ENCODE data around the gene UBAC2. TPM values are rescaled to one million over a fixed set of nuclear protein-coding genes. Genes with fewer than 3 reads are reported as not detected.

The UBAC2 gene
- total and polyA plus RNA-seq, 2 donors (not counting 3 experiments of a cell fraction or from before 2014, with no cell fraction given) = 45.7 to 54.4 TPM

DNA sequence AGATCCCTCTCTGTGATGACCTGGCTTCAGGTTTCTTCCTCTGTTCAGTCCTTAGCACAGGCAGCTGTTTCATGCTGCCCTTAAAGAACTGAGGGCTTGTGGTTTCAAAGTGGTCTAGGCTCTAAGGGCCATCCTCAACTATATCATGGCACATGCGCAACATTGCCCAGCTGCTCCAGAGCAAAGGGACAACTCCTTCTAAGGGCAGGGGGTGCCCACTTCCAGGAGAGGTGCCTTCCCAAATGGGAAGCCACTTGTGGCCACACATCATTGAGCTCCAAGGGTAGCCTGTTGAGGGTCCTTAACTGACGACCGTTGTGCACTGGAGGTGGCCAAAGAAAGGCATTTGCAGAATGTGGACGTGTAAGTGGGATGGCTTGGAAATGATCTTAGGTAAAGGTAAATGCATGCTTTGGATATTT, 99.3 kb downstream of the UBAC2 start:
- Histone ChIP-seq H3K9me1 (replicated peaks; ENCODE audit: control insufficient read depth, extremely low read depth, insufficient read depth, low read length) (no peaks in the 10 kb centered on the region), H3K4me3 (replicated peaks in 1 of 3; ENCODE audit: insufficient read depth in 1 of 3, low read depth in 1 of 3, low read length in 3 of 3) (no peak overlapping the region), H3K4me1 (ENCODE audit: control insufficient read depth, extremely low read depth, insufficient read depth, low read length) (no peaks in the 10 kb centered on the region), H3K79me2 (ENCODE audit: control insufficient read depth, insufficient read depth, low read length) (no peaks in the 10 kb centered on the region), H3K9ac (replicated peaks; ENCODE audit: extremely low read depth, insufficient read depth, low read length) (no peak overlapping the region), H3K27ac (ENCODE audit: insufficient read depth, low read depth, low read length) (no peak overlapping the region), H3K9me3 (replicated peaks; ENCODE audit: control insufficient read depth, insufficient read depth, low read length) (no peaks in the 10 kb centered on the region), H4K20me1 (replicated peaks; ENCODE audit: control insufficient read depth, extremely low read depth, insufficient read depth, low read length) (no peaks in the 10 kb centered on the region), H3K36me3 (ENCODE audit: control insufficient read depth in 2 of 2, extremely low read depth in 1 of 2, insufficient read depth in 2 of 2, low read length in 2 of 2) (no peaks in the 10 kb centered on the region), H3K27me3 (ENCODE audit: control insufficient read depth in 2 of 2, insufficient read depth in 2 of 2, low read length in 2 of 2) (no peaks in the 10 kb centered on the region), H2AFZ (ENCODE audit: low read depth, low read length) (no peak overlapping the region), H3K4me2 (ENCODE audit: insufficient read depth, low read length) (no peak overlapping the region)
- FAIRE-seq = no peak
- dilution Hi-C loops (cut with MboI; ENCODE audit: extremely low pct_ligation_motif_present, low sequenced_read_pairs) (no loop called here), intact Hi-C loops (cut with micrococcal nuclease) (no loop called here)
- POLR2A ChIA-PET = no interaction called here
- TF ChIP-seq POLR2A (IDR thresholded peaks at IDR 0.05; ENCODE audit: low read depth, low read length) (no peak), JUN (IDR thresholded peaks at IDR 0.05; ENCODE audit: borderline replicate concordance, insufficient read depth, insufficient read length, low read depth) (no peak), GATA2 (IDR thresholded peaks at IDR 0.05; ENCODE audit: insufficient read depth, insufficient read length, low read depth, low read length) (no peak), MYC (IDR thresholded peaks at IDR 0.05; ENCODE audit: low read depth, low read length) (no peak), POLR2AphosphoS5 (IDR thresholded peaks at IDR 0.05; ENCODE audit: insufficient read depth, low read depth, low read length) (no peak), EZH2 (IDR thresholded peaks at IDR 0.05; ENCODE audit: borderline replicate concordance, low read depth, low read length, severe bottlenecking) (no peak), FOS (IDR thresholded peaks at IDR 0.05; ENCODE audit: borderline replicate concordance, insufficient read depth, low read length) (no peak)
- TF ChIP-seq, protein P1, sequence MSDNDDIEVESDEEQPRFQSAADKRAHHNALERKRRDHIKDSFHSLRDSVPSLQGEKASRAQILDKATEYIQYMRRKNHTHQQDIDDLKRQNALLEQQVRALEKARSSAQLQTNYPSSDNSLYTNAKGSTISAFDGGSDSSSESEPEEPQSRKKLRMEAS (IDR thresholded peaks at IDR 0.05; ENCODE audit: insufficient read depth, insufficient read length) = no peak
- TF ChIP-seq, protein P2, sequence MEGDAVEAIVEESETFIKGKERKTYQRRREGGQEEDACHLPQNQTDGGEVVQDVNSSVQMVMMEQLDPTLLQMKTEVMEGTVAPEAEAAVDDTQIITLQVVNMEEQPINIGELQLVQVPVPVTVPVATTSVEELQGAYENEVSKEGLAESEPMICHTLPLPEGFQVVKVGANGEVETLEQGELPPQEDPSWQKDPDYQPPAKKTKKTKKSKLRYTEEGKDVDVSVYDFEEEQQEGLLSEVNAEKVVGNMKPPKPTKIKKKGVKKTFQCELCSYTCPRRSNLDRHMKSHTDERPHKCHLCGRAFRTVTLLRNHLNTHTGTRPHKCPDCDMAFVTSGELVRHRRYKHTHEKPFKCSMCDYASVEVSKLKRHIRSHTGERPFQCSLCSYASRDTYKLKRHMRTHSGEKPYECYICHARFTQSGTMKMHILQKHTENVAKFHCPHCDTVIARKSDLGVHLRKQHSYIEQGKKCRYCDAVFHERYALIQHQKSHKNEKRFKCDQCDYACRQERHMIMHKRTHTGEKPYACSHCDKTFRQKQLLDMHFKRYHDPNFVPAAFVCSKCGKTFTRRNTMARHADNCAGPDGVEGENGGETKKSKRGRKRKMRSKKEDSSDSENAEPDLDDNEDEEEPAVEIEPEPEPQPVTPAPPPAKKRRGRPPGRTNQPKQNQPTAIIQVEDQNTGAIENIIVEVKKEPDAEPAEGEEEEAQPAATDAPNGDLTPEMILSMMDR (IDR thresholded peaks at IDR 0.05; ENCODE audit: extremely low read depth in 1 of 2, insufficient read depth in 1 of 2, low read depth in 1 of 2, low read length in 2 of 2) = no peak
- no peak for DNase-seq (ENCODE audit: low read depth, low spot score)
- CTCF ChIA-PET = interaction anchor here (1.3 kb wide), 1 partner anchor 31 kb away, joined by 3 read pairs; no protein-coding TSS in a partner anchor
- BruUV-seq (replicated peaks) = no TSS peak
